H1 (cell line): ENCODE measurements around the gene PIGM. TPM values are rescaled to one million over a fixed set of nuclear protein-coding genes. Genes with fewer than 3 reads are reported as not detected.
A peak's percentile ranks its signal among the peaks of the same experiment; 100 is the strongest.

ENCODE experiments used
- CTCF ChIA-PET: fragments of 300-600 bp; sonication (Branson Sonifier 250); formaldehyde crosslinking; loops from one replicate; lab custom pipeline; 2021; ENCODE audit not compliant: partially characterized antibody; lab: Charles Lee
- POLR2A ChIA-PET: fragments of 300-600 bp; sonication (Branson Sonifier 250); formaldehyde crosslinking; loops from one replicate; lab custom pipeline; 2021; ENCODE audit warnings: inconsistent platforms; ENCODE audit not compliant: partially characterized antibody; lab: Charles Lee
- DNase-seq, 2 experiments: peaks; one replicate each; pipeline versions ENCODE4 v3.0.0 to v3.0.0-alpha.2; 2010 to 2022; ENCODE audit warnings: low spot score in 2 of 2, low read depth in 1 of 2, mixed read lengths in 1 of 2
- FAIRE-seq: peaks from 2 replicates; lab custom pipeline; 2011; peaks lifted over from hg19 to GRCh38; lab: Jason Lieb, UNC
- H2AFZ ChIP-seq: 2 replicates; pipeline ENCODE4 v1.8.1; 2012; ENCODE audit warnings: low read length, inconsistent platforms
- H2AK5ac ChIP-seq: 2 replicates; pipeline ENCODE4 v1.6.1; 2013; ENCODE audit warnings: low read depth, low read length
- H2BK120ac ChIP-seq: replicated peaks from 2 replicates; pipeline ENCODE3; 2013; ENCODE audit warnings: low read depth, low read length, inconsistent platforms
- H2BK12ac ChIP-seq: 2 replicates; pipeline ENCODE4 v1.6.1; 2013; ENCODE audit warnings: low read depth, low read length
- H2BK15ac ChIP-seq: 2 replicates; pipeline ENCODE4 v1.6.1; 2013; ENCODE audit warnings: low read length
- H2BK20ac ChIP-seq: 2 replicates; pipeline ENCODE4 v1.6.1; 2013; ENCODE audit warnings: low read length
- H2BK5ac ChIP-seq: 2 replicates; pipeline ENCODE4 v1.6.1; 2013; ENCODE audit warnings: low read depth, low read length
- H3K14ac ChIP-seq: 2 replicates; pipeline ENCODE4 v1.6.1; 2013; ENCODE audit warnings: inconsistent platforms; ENCODE audit not compliant: insufficient read length
- H3K18ac ChIP-seq: 2 replicates; pipeline ENCODE4 v1.6.1; 2013; ENCODE audit warnings: low read length; ENCODE audit errors: extremely low read depth
- H3K23ac ChIP-seq: 2 replicates; pipeline ENCODE4 v1.6.1; 2013; ENCODE audit warnings: inconsistent platforms; ENCODE audit not compliant: insufficient read length
- H3K23me2 ChIP-seq: 2 replicates; pipeline ENCODE4 v1.6.1; 2013; ENCODE audit warnings: low read depth, low read length
- H3K27ac ChIP-seq: 2 replicates; pipeline ENCODE4 v1.6.1; 2011; ENCODE audit warnings: low read depth, low read length, inconsistent platforms
- H3K27me3 ChIP-seq, 4 experiments: replicated peaks in 1 of 4; 1 replicate in 1 of 4; 2 replicates in 3 of 4; pipeline versions ENCODE4 v1.6.1 to v1.8.1; 2011 to 2013; ENCODE audit warnings: low read length in 3 of 4, mild to moderate bottlenecking in 3 of 4, inconsistent platforms in 2 of 4, mixed read lengths in 2 of 4, moderate library complexity in 1 of 4; ENCODE audit not compliant: control insufficient read depth in 3 of 4, insufficient read depth in 3 of 4; ENCODE audit errors: extremely low read depth in 1 of 4
- H3K36me3 ChIP-seq, 4 experiments: 2 replicates each; pipeline versions ENCODE4 v1.6.1 to v1.8.1; 2011 to 2013; ENCODE audit warnings: mild to moderate bottlenecking in 4 of 4, low read length in 3 of 4, moderate library complexity in 2 of 4, control low read depth in 1 of 4, inconsistent platforms in 1 of 4; ENCODE audit not compliant: insufficient read depth in 4 of 4, control insufficient read depth in 2 of 4
- H3K4ac ChIP-seq: replicated peaks from 2 replicates; pipeline ENCODE3; 2013; ENCODE audit warnings: low read length, low read depth, mixed read lengths, inconsistent platforms; ENCODE audit not compliant: insufficient read length
- H3K4me1 ChIP-seq, 4 experiments: replicated peaks in 1 of 4; 1 replicate in 1 of 4; 2 replicates in 3 of 4; pipeline versions ENCODE4 v1.6.1 to v1.8.1; 2011 to 2013; ENCODE audit warnings: low read length in 3 of 4, inconsistent platforms in 2 of 4, mixed read lengths in 1 of 4; ENCODE audit not compliant: insufficient read depth in 4 of 4, control insufficient read depth in 3 of 4
- H3K4me2 ChIP-seq, 2 experiments: 2 replicates each; pipeline versions ENCODE4 v1.6.1 to v1.8.1; 2011 to 2013; ENCODE audit warnings: low read depth in 2 of 2, low read length in 2 of 2, control low read depth in 1 of 2, inconsistent platforms in 1 of 2, mild to moderate bottlenecking in 1 of 2; ENCODE audit not compliant: insufficient read depth in 1 of 2
- H3K4me3 ChIP-seq, 4 experiments: fragments of 200-600, 300-600 bp in 1 of 4; sonication (generic), shearing (Covaris generic), sonication (Bioruptor Twin) in 1 of 4; 2 replicates each; pipeline versions ENCODE4 v1.5.1 to v1.8.1; 2011 to 2016; ENCODE audit warnings: low read length in 4 of 4, low read depth in 3 of 4, control low read depth in 2 of 4, inconsistent platforms in 2 of 4, mild to moderate bottlenecking in 2 of 4, mixed read lengths in 1 of 4, moderate library complexity in 1 of 4; ENCODE audit not compliant: insufficient read depth in 2 of 4; ENCODE audit errors: extremely low read depth in 1 of 4
- H3K56ac ChIP-seq: replicated peaks from 2 replicates; pipeline ENCODE3; 2013; ENCODE audit warnings: low read depth, mild to moderate bottlenecking, mixed read lengths, low read length, inconsistent platforms; ENCODE audit not compliant: insufficient read length
- H3K79me1 ChIP-seq: 2 replicates; pipeline ENCODE4 v1.6.1; 2013; ENCODE audit warnings: low read depth, low read length, control low read depth
- H3K79me2 ChIP-seq, 2 experiments: 2 replicates each; pipeline versions ENCODE4 v1.6.1 to v1.8.1; 2012 to 2013; ENCODE audit warnings: low read length in 2 of 2, mild to moderate bottlenecking in 2 of 2, inconsistent platforms in 1 of 2; ENCODE audit not compliant: insufficient read depth in 2 of 2, control insufficient read depth in 1 of 2
- H3K9ac ChIP-seq, 4 experiments: replicated peaks in 1 of 4; 1 replicate in 1 of 4; 2 replicates in 3 of 4; pipeline versions ENCODE4 v1.6.1 to v1.8.1; 2011 to 2013; ENCODE audit warnings: low read depth in 3 of 4, low read length in 3 of 4, control low read depth in 2 of 4, mild to moderate bottlenecking in 2 of 4, moderate library complexity in 2 of 4, inconsistent platforms in 1 of 4; ENCODE audit errors: extremely low read depth in 1 of 4
- H3K9me3 ChIP-seq, 2 experiments: 2 replicates each; pipeline versions ENCODE4 v1.6.1 to v1.8.1; 2012 to 2013; ENCODE audit warnings: mild to moderate bottlenecking in 2 of 2, moderate library complexity in 2 of 2, control low read depth in 1 of 2, inconsistent platforms in 1 of 2, low read depth in 1 of 2, low read length in 1 of 2, mixed read lengths in 1 of 2; ENCODE audit not compliant: insufficient read depth in 2 of 2
- H4K20me1 ChIP-seq, 2 experiments: replicated peaks in 1 of 2; 2 replicates each; pipeline versions ENCODE3 to v1.8.1; 2011 to 2013; ENCODE audit warnings: inconsistent platforms in 2 of 2, low read length in 2 of 2, mild to moderate bottlenecking in 1 of 2; ENCODE audit not compliant: insufficient read depth in 2 of 2, control insufficient read depth in 1 of 2
- H4K5ac ChIP-seq: 2 replicates; pipeline ENCODE4 v1.6.1; 2013; ENCODE audit warnings: low read length, low read depth, mixed read lengths, inconsistent platforms; ENCODE audit not compliant: insufficient read length
- H4K8ac ChIP-seq: 2 replicates; pipeline ENCODE4 v1.8.0; 2013; ENCODE audit warnings: mild to moderate bottlenecking, moderate library complexity, low read length, inconsistent platforms; ENCODE audit not compliant: insufficient read depth; ENCODE audit errors: extremely low read depth
- H4K91ac ChIP-seq: replicated peaks from 2 replicates; pipeline ENCODE3; 2013; ENCODE audit warnings: low read length, mixed read lengths, inconsistent platforms; ENCODE audit not compliant: insufficient read length
- ASH2L ChIP-seq: fragments of 200-600, 300-600 bp; sonication (generic); IDR thresholded peaks from one replicate; pipeline ENCODE4 v1.7.1; 2017; ENCODE audit warnings: low read length
- CEBPB ChIP-seq: IDR thresholded peaks from 2 replicates; pipeline ENCODE4 v1.6.1; 2012; ENCODE audit warnings: low read depth, low read length
- FOSL1 ChIP-seq: IDR thresholded peaks from 2 replicates; pipeline ENCODE4 v1.6.1; 2011; ENCODE audit warnings: mild to moderate bottlenecking, low read depth, low read length, moderate library complexity; ENCODE audit not compliant: insufficient read depth
- GABPA ChIP-seq: IDR thresholded peaks from 2 replicates; pipeline ENCODE4 v1.6.1; 2011; ENCODE audit warnings: mild to moderate bottlenecking, low read length, moderate library complexity, borderline replicate concordance; ENCODE audit not compliant: insufficient read depth
- NRF1 ChIP-seq: IDR thresholded peaks from 2 replicates; pipeline ENCODE4 v1.6.1; 2011; ENCODE audit warnings: mild to moderate bottlenecking, low read depth, low read length, improper control_type of control experiment
- PHF8 ChIP-seq: fragments of 200-600 bp; sonication (generic); conservative IDR thresholded peaks from 2 replicates; pipeline ENCODE4 v1.7.1; 2012; ENCODE audit warnings: low read depth, mild to moderate bottlenecking, inconsistent platforms, low read length, moderate library complexity
- POLR2AphosphoS5 ChIP-seq: IDR thresholded peaks from 2 replicates; pipeline ENCODE4 v1.6.1; 2011; ENCODE audit warnings: low read depth, low read length
- WGBS, 2 experiments: shearing (Covaris generic) in 1 of 2; methylation state at CpG; one replicate each; pipeline versions ENCODE4 v1.1.6 to v1.1.7; 2013 to 2015; ENCODE audit warnings: low lambda C conversion rate in 2 of 2, mixed read lengths in 2 of 2, inconsistent platforms in 1 of 2, low coverage in 1 of 2, missing lambda C conversion rate in 1 of 2; ENCODE audit not compliant: insufficient replicate concordance in 2 of 2, insufficient coverage in 1 of 2, insufficient read length in 1 of 2; ENCODE audit errors: extremely low coverage in 1 of 2, missing lambda C conversion rate in 1 of 2; 5-methylcytosine and 5-hydroxymethylcytosine counted together
- polyA plus RNA-seq, 7 experiments: library from polyadenylated mRNA; depleted of rRNA in 3 of 7; stranded (reverse) in 5 of 7; unstranded in 2 of 7; fragments of >200 nt in 5 of 7; fragments of 200-250 nt in 2 of 7; gene quantifications; 1 replicate in 5 of 7; 2 replicates in 1 of 7; 4 replicates in 1 of 7; pipeline versions ENCODE4 v1.2.1 to v1.2.3, GENCODE V29; 2011 to 2013; ENCODE audit warnings: missing spikeins in 2 of 7, mixed read lengths in 2 of 7
- total RNA-seq: library from RNA; stranded (reverse); fragmentation: NEBNext Ultra II Directional; extraction: Animal tissue kit (Norgen Biotek cat#: 25700); gene quantifications from 2 replicates; pipeline ENCODE4 v1.2.1, GENCODE V29; 2021

Gene PIGM
- total and polyA plus RNA-seq, 2 of the 8 experiments (the other 6 are each of a cell fraction or from before 2014, with no cell fraction given) = 5.4 to 6.0 TPM

DNA sequence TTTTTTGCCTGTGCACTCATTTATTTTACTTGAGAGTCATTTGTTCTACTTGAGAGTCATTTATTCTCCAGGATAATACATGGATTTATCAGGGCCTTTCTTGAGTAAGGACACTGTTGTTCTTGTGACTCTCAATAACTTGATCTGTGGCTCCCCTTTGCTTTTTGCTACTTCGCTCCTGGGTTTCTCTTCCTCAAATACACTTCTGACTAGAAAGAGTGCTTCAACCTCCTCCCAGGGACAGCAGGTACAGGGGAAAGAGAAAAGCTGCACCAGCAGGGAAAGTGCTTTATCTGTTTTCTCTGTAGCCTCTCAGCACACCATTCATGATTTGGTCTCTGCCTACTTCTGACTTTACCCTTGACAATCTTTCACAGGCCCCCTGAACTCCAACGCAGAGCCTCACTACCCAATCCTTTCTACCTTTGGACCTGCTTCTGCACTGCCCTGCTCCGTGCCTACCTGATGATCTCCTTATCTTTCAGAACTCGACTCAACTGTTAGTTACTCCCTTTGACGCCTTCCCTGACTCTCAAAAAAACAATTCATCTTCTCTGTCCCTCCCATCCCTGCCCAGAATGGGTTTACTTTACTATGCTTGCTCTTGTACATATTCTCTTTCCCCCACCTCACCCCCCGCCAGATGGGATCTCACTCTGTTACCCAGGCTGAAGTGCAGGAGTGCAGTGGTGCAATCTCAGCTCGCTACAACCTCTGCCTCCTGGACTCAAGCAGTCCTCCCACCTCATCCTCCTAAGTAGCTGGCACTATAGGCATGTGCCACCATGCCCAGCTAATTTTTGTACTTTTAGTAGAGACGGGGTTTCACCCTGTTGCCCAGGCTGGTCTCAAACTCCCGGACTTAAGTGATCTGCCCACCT is 15.6 kb upstream of the PIGM start:
- Histone ChIP-seq H3K4me3 (peak overlapping the region in 1 of 4 experiments; percentile 14; a peak in 2 of 8 replicates), H4K8ac (no peak overlapping the region), H2BK15ac (no peak overlapping the region), H3K27me3 (no peaks in the 10 kb centered on the region; a peak in 1 of 7 replicates), H4K91ac (no peak overlapping the region), H3K4ac (peak overlapping the region; percentile 5), H3K9me3 (no peaks in the 10 kb centered on the region), H3K56ac (no peak overlapping the region), H2BK12ac (peak overlapping the region; percentile 32; the same call in 1 of the 2 replicates), H3K4me1 (peaks cover 10 to 24% (median 16%) of the 10 kb centered on the region in 4 experiments), H3K18ac (no peak overlapping the region; the same call in 1 of the 2 replicates), H3K27ac (no peak overlapping the region), H3K4me2 (peak overlapping the region; percentile 42 to 48; a peak in 3 of 4 replicates), H4K20me1 (no peaks in the 10 kb centered on the region), H2BK5ac (no peak overlapping the region), H3K14ac (no peak overlapping the region), H3K9ac (no peak overlapping the region), H2BK20ac (no peak overlapping the region), H3K23me2 (no peaks in the 10 kb centered on the region), H3K23ac (no peak overlapping the region), H2AK5ac (no peak overlapping the region), H3K36me3 (no peaks in the 10 kb centered on the region), H2AFZ (peak overlapping the region; percentile 63; the same call in 1 of the 2 replicates), H3K79me1 (no peaks in the 10 kb centered on the region), H2BK120ac (no peak overlapping the region), H3K79me2 (no peaks in the 10 kb centered on the region), H4K5ac (peak overlapping the region; percentile 65)
- DNase-seq = no peak
- no peak for TF ChIP-seq FOSL1
- no peak for TF ChIP-seq CEBPB
- no peak for TF ChIP-seq POLR2AphosphoS5
- TF ChIP-seq PHF8 = no peak
- no peak for TF ChIP-seq GABPA
- TF ChIP-seq ASH2L = no peak
- no peak for TF ChIP-seq NRF1
- no peak for FAIRE-seq
- POLR2A ChIA-PET = interaction anchor here (1.0 to 3.4 kb wide), 8 partner anchors 15 to 41 kb away, joined by 3 to 18 read pairs (median 4); partner anchors contain the start of gene PIGM
- 86% methylated on average over 9 of the region's 9 CpGs; no CpG with 5 or more reads in 1 of the 2 experiments for WGBS, 2 experiments
- CTCF ChIA-PET = interaction anchor here (0.6 to 46.4 kb wide), 20 partner anchors 11 to 170 kb away, joined by 3 to 1874 read pairs (median 4); partner anchors contain the start of genes CFAP45, IGSF8, KCNJ10 and KCNJ9
